Retinal pigment epithelial cell (primary cell): Measurements from ENCODE around the gene RUNX2.

Experiments
- DNase-seq: peaks from one replicate; pipeline ENCODE4 v3.0.0-alpha.2; 2010; ENCODE audit warnings: low read depth
- H3K4me3 ChIP-seq: 2 replicates; pipeline ENCODE4 v1.5.1; 2011; ENCODE audit warnings: mild to moderate bottlenecking, low read length, control low read depth, moderate library complexity
- TF ChIP-seq, protein P1 (sequence below): conservative IDR thresholded peaks from 2 replicates; pipeline ENCODE4 v1.5.1; 2011; ENCODE audit warnings: low read depth, low read length, control low read depth, inconsistent platforms

The RUNX2 gene

DNA sequence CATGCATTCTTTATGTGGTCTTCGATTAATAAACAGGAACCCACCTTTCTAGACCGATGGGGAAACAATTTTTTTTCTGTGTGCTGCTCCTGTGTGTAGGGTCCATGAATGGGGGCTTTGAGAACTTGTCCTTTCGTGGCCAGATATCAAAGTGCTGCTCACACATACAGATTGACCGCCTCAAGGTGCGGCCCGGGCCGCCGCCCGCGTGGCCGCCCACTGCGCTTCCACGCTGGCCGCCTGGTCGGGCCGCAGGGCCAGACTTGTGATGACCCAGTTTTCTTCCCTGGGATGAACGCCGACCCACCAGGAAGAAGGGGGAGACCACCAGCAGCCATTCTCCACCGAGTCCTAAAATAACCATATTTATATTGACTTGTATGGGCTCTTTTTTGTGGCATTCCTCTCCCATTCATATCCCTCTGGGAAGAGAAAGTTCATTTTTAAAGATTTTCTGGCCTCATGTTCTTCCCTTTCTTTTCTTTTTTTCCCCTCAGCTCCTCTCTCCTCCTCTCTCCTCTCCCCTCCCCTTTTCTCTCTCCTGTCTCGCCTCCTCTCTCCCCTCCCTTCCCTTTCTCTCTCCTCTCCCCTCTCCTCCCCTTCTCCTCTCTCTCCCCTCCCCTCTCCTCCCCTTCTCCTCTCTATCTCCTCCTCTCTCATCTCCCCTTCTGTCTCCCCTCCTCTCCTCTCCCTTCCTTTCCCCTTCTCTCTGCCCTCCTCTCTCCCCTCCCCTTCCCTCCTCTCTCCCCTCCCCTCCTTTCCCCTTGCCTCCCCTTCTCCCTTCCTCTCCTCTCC is 314.4 kb downstream of the RUNX2 start:
- H3K4me3 ChIP-seq: no peak overlapping the region
- no peak for DNase-seq
- TF ChIP-seq, protein P1, sequence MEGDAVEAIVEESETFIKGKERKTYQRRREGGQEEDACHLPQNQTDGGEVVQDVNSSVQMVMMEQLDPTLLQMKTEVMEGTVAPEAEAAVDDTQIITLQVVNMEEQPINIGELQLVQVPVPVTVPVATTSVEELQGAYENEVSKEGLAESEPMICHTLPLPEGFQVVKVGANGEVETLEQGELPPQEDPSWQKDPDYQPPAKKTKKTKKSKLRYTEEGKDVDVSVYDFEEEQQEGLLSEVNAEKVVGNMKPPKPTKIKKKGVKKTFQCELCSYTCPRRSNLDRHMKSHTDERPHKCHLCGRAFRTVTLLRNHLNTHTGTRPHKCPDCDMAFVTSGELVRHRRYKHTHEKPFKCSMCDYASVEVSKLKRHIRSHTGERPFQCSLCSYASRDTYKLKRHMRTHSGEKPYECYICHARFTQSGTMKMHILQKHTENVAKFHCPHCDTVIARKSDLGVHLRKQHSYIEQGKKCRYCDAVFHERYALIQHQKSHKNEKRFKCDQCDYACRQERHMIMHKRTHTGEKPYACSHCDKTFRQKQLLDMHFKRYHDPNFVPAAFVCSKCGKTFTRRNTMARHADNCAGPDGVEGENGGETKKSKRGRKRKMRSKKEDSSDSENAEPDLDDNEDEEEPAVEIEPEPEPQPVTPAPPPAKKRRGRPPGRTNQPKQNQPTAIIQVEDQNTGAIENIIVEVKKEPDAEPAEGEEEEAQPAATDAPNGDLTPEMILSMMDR: no peak

DNA sequence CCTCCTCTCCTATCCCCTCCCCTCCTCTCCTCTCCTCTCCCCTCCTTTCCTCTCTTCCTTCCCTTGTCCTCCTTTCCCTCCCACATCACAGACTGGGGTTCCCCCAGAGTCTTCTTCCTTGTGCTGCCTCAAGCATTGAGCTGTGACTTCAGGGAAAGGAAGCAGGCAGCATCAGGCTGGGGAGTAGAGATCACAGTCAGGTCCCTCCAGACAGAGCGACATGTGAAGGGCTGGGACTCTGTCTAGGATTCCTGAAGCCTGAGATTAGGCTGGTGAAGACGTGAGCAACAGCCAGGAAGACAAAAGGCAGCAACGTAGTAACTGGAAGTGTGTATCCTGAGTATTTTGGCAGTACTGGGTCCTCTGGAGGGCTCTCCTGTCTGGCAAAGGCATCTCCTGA is 315.0 kb downstream of the RUNX2 start:
- H3K4me3 ChIP-seq: no peak overlapping the region
- TF ChIP-seq, protein P1: no peak
- no peak for DNase-seq

DNA sequence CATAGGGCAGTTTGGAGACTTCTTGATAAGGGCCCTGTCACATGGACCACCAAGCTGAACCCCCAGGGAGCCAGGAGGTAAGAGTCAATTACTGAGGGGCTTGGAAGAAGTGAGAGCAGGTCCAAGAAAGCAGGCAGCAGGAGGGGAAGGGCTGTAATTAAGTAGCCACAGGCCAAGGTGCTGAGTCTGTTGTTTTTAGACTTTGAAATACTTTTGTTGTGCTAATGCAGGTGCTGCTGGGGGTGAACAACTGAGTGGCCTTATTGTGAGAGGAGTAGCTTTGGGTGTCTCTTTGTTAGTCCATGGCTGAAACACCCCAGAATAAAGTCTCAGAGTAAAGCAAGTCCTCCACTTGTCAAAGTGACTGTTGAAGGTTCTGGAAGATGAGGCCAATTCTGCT is 316.6 kb downstream of the RUNX2 start:
- H3K4me3 ChIP-seq: no peak overlapping the region
- DNase-seq: no peak
- TF ChIP-seq, protein P1: no peak

GRCh38 chr6:45645302-45645701 is 317.2 kb downstream of the RUNX2 start:
- H3K4me3 ChIP-seq: no peak overlapping the region
- DNase-seq: no peak
- TF ChIP-seq, protein P1: no peak

DNA sequence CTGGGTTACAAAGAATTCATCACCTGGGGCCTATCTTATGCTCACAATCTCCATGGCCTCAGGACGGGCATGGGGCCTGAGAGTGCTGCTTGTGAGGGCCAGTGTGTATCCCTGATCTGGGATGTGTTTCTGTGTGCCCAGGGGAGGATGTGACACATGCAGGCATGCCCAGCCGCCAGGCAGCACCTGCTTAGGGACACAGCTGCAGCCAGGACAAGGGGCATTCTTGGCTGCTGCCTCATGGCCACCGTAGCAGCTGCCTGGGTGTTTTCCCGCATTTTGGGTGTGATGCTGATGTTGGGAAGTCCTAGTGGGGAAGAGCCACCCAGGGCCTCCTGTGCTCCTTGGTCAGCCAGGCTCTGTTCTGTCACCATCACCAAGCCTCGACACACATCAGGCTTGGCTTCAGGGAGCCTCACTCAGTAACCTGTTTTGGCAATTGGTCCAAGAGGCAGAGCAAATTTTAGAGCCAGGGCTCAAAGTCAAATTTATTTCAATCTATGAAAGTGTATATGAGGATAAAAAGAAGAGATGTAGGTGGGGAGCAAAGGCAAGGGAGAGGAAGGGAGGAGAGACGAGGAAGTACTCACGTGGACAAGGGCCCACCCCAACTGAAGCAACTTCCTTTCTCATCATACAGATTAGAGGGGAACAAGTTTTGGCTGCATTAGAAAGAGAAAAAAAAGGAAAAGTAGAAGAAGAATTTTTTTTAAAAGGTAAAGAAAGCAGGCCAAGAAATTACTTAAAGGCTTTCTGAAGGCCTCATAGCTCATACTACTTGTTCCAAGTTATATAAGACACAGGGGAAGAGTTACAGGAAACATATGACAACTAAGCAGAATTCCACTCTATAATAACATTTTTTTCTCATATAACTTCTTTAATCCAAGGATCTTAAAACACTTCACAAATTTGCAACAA is 319.5 kb downstream of the RUNX2 start:
- no peak for DNase-seq
- no peak overlapping the region for H3K4me3 ChIP-seq
- TF ChIP-seq, protein P1: no peak

DNA sequence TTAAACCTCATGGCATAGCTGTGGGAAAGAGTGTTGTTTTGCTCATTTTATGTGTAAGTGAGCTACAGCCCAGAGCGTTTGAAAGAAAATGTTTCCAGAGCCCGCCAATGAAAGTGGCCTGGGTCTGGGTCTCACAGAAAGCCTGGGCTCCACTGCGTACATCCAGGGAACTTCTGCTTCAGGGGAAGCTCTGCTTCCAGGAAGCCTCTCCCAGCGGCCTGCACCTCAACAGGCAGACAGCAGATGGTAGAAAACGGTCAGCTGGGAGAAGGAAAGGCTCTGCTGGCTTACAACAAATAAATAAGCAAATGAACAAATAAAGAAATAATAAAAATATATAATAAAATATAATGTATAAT is 320.1 kb downstream of the RUNX2 start:
- no peak overlapping the region for H3K4me3 ChIP-seq
- no peak for DNase-seq
- TF ChIP-seq, protein P1: no peak
